Central memory CD8-positive, alpha-beta T cell (primary cell): ENCODE data around the gene EFCAB6.

ENCODE experiments used
- ATAC-seq: fragments of 150-1000 bp; cut with Tn5 transposase; replicated peaks from 2 replicates; pipeline ENCODE4 v1.10.0; 2022; ENCODE audit warnings: mild to moderate bottlenecking, moderate FRiP score, moderate number of reproducible peaks; ENCODE audit not compliant: poor library complexity, severe bottlenecking; ENCODE audit errors: extremely low read depth
- DNase-seq, 2 donors: peaks; one replicate each; pipeline ENCODE4 v3.0.0; 2021; ENCODE audit warnings: low spot score in 2 of 2
- H3K27ac Mint-ChIP-seq: one replicate; pipeline ENCODE4 v1.8.0; 2022; ENCODE audit warnings: low read depth, mild to moderate bottlenecking, moderate library complexity, mixed read lengths
- H3K27me3 Mint-ChIP-seq: one replicate; pipeline ENCODE4 v1.8.0; 2022; ENCODE audit warnings: mixed read lengths
- H3K36me3 Mint-ChIP-seq: one replicate; pipeline ENCODE4 v1.8.0; 2022; ENCODE audit warnings: mild to moderate bottlenecking, moderate library complexity, mixed read lengths; ENCODE audit not compliant: insufficient read depth
- H3K4me1 Mint-ChIP-seq: one replicate; pipeline ENCODE4 v1.8.0; 2022; ENCODE audit warnings: mixed read lengths
- H3K4me3 Mint-ChIP-seq: one replicate; pipeline ENCODE4 v1.8.0; 2022; ENCODE audit warnings: mild to moderate bottlenecking, moderate library complexity, mixed read lengths
- H3K9me3 Mint-ChIP-seq: one replicate; pipeline ENCODE4 v1.8.0; 2022; ENCODE audit warnings: mixed read lengths

The EFCAB6 gene

GRCh38 chr22:43526946-43527345, 285.2 kb downstream of the EFCAB6 start:
- Mint-ChIP-seq H3K4me3 (no peak overlapping the region), H3K27me3 (peaks cover 74% of the 10 kb centered on the region), H3K27ac (no peak overlapping the region), H3K4me1 (no peaks in the 10 kb centered on the region), H3K9me3 (no peaks in the 10 kb centered on the region), H3K36me3 (no peaks in the 10 kb centered on the region)
- ATAC-seq = no peak
- DNase-seq = no peak

- DNase-seq (no peak), ATAC-seq (no peak)
- H3K4me1 Mint-ChIP-seq = no peaks in the 10 kb centered on the region
- H3K27me3 Mint-ChIP-seq = peaks cover 66% of the 10 kb centered on the region
- H3K4me3 Mint-ChIP-seq = no peak overlapping the region
- no peaks in the 10 kb centered on the region for H3K9me3 Mint-ChIP-seq
- H3K27ac Mint-ChIP-seq = no peak overlapping the region
- H3K36me3 Mint-ChIP-seq = no peaks in the 10 kb centered on the region
Observed at GRCh38 chr22:43526117-43526655, 285.9 kb downstream of the EFCAB6 start.

- H3K27ac Mint-ChIP-seq = no peak overlapping the region
- DNase-seq (no peak), ATAC-seq (no peak)
- no peaks in the 10 kb centered on the region for H3K4me1 Mint-ChIP-seq
- peaks cover 36% of the 10 kb centered on the region for H3K27me3 Mint-ChIP-seq
- no peaks in the 10 kb centered on the region for H3K9me3 Mint-ChIP-seq
- no peaks in the 10 kb centered on the region for H3K36me3 Mint-ChIP-seq
- H3K4me3 Mint-ChIP-seq = no peak overlapping the region
Observed at GRCh38 chr22:43521716-43522115, 290.4 kb downstream of the EFCAB6 start.

GRCh38 chr22:43520632-43521039, 291.5 kb downstream of the EFCAB6 start:
- H3K27me3 Mint-ChIP-seq = peaks cover 27% of the 10 kb centered on the region
- DNase-seq (no peak), ATAC-seq (no peak)
- no peak overlapping the region for H3K27ac Mint-ChIP-seq
- H3K36me3 Mint-ChIP-seq = no peaks in the 10 kb centered on the region
- no peaks in the 10 kb centered on the region for H3K9me3 Mint-ChIP-seq
- no peaks in the 10 kb centered on the region for H3K4me1 Mint-ChIP-seq
- no peak overlapping the region for H3K4me3 Mint-ChIP-seq

- no peaks in the 10 kb centered on the region for H3K4me1 Mint-ChIP-seq
- no peaks in the 10 kb centered on the region for H3K36me3 Mint-ChIP-seq
- no peak for DNase-seq
- ATAC-seq = no peak
- peaks cover 10% of the 10 kb centered on the region for H3K27me3 Mint-ChIP-seq
- H3K27ac Mint-ChIP-seq = no peak overlapping the region
- no peak overlapping the region for H3K4me3 Mint-ChIP-seq
- H3K9me3 Mint-ChIP-seq = no peaks in the 10 kb centered on the region
Observed at GRCh38 chr22:43516996-43517635, 295.0 kb downstream of the EFCAB6 start.

GRCh38 chr22:43516386-43516785, 295.7 kb downstream of the EFCAB6 start:
- peaks cover 10% of the 10 kb centered on the region for H3K27me3 Mint-ChIP-seq
- H3K9me3 Mint-ChIP-seq = no peaks in the 10 kb centered on the region
- ATAC-seq (no peak), DNase-seq (no peak)
- no peaks in the 10 kb centered on the region for H3K36me3 Mint-ChIP-seq
- no peak overlapping the region for H3K4me3 Mint-ChIP-seq
- no peak overlapping the region for H3K27ac Mint-ChIP-seq
- no peaks in the 10 kb centered on the region for H3K4me1 Mint-ChIP-seq

- DNase-seq (no peak), ATAC-seq (no peak)
- no peaks in the 10 kb centered on the region for H3K4me1 Mint-ChIP-seq
- peaks cover 10% of the 10 kb centered on the region for H3K27me3 Mint-ChIP-seq
- H3K9me3 Mint-ChIP-seq = no peaks in the 10 kb centered on the region
- no peak overlapping the region for H3K4me3 Mint-ChIP-seq
- H3K27ac Mint-ChIP-seq = no peak overlapping the region
- no peaks in the 10 kb centered on the region for H3K36me3 Mint-ChIP-seq
Observed at GRCh38 chr22:43515902-43516301, 296.2 kb downstream of the EFCAB6 start.

GRCh38 chr22:43515411-43515810, 296.7 kb downstream of the EFCAB6 start:
- peaks cover 10% of the 10 kb centered on the region for H3K27me3 Mint-ChIP-seq
- no peaks in the 10 kb centered on the region for H3K9me3 Mint-ChIP-seq
- H3K36me3 Mint-ChIP-seq = no peaks in the 10 kb centered on the region
- ATAC-seq = no peak
- H3K4me3 Mint-ChIP-seq = no peak overlapping the region
- no peak for DNase-seq
- no peak overlapping the region for H3K27ac Mint-ChIP-seq
- no peaks in the 10 kb centered on the region for H3K4me1 Mint-ChIP-seq

- H3K4me3 Mint-ChIP-seq = no peak overlapping the region
- H3K27ac Mint-ChIP-seq = no peak overlapping the region
- peaks cover 10% of the 10 kb centered on the region for H3K27me3 Mint-ChIP-seq
- no peak for ATAC-seq
- no peaks in the 10 kb centered on the region for H3K4me1 Mint-ChIP-seq
- no peaks in the 10 kb centered on the region for H3K9me3 Mint-ChIP-seq
- no peak for DNase-seq
- no peaks in the 10 kb centered on the region for H3K36me3 Mint-ChIP-seq
Observed at GRCh38 chr22:43514476-43515157, 297.5 kb downstream of the EFCAB6 start.

- ATAC-seq (no peak), DNase-seq (no peak)
- H3K9me3 Mint-ChIP-seq = no peaks in the 10 kb centered on the region
- no peak overlapping the region for H3K4me3 Mint-ChIP-seq
- H3K27ac Mint-ChIP-seq = no peak overlapping the region
- H3K36me3 Mint-ChIP-seq = no peaks in the 10 kb centered on the region
- H3K27me3 Mint-ChIP-seq = peaks cover 8% of the 10 kb centered on the region
- H3K4me1 Mint-ChIP-seq = no peaks in the 10 kb centered on the region
Observed at GRCh38 chr22:43512279-43512678, 299.8 kb downstream of the EFCAB6 start.

GRCh38 chr22:43511276-43511910, 300.7 kb downstream of the EFCAB6 start:
- Mint-ChIP-seq H3K36me3 (no peaks in the 10 kb centered on the region), H3K27me3 (no peaks in the 10 kb centered on the region), H3K4me3 (no peak overlapping the region), H3K27ac (no peak overlapping the region), H3K9me3 (no peaks in the 10 kb centered on the region), H3K4me1 (no peaks in the 10 kb centered on the region)
- no peak for DNase-seq
- no peak for ATAC-seq

- DNase-seq (no peak), ATAC-seq (no peak)
- Mint-ChIP-seq H3K36me3 (no peaks in the 10 kb centered on the region), H3K9me3 (no peaks in the 10 kb centered on the region), H3K4me1 (no peaks in the 10 kb centered on the region), H3K4me3 (no peak overlapping the region), H3K27ac (no peak overlapping the region), H3K27me3 (no peaks in the 10 kb centered on the region)
Observed at GRCh38 chr22:43510281-43511070, 301.6 kb downstream of the EFCAB6 start.
